HTR-8/SVneo (cell line): ENCODE data around the gene LRRC8E.

Experiments used
- DNase-seq: peaks from one replicate; pipeline ENCODE4 v3.0.0; 2011; ENCODE audit warnings: low spot score, mixed read lengths; ENCODE audit not compliant: insufficient read length
- FAIRE-seq: peaks from 2 replicates; lab custom pipeline; 2011; peaks lifted over from hg19 to GRCh38; lab: Jason Lieb, UNC

The LRRC8E gene

GRCh38 chr19:7888145-7888825 lies at the start of gene LRRC8E:
TSS of gene LRRC8E (plus strand) at chr19:7888510. CDS start at chr19:7895604, 7,094 bp downstream.
- DNase-seq (peak; percentile 79), FAIRE-seq (peak; percentile 64)

GRCh38 chr19:7839476-7839875 lies 48.8 kb upstream of the LRRC8E start:
- FAIRE-seq (peak; percentile 46), DNase-seq (no peak)

DNA sequence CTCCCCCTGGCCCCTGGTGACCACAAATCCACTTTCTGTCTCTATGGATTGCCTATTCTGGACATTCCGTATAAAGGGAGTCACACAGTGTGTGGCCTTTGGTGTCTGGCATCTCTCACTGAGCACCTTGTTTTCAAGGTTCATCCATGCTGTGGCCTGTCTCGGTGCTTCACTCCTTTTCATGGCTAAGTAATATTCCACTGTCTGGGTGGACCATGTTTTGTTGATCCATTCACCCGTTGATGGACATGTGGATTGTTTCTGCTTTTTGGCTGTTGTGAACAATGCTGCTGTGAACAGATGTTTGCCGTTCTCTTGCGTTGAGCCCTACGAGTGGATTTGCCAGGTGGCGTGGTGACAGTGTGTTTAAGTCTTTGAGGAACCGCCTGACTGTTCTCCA lies 47.7 kb upstream of the LRRC8E start:
- FAIRE-seq (no peak), DNase-seq (no peak)

GRCh38 chr19:7841751-7842660 lies 46.3 kb upstream of the LRRC8E start:
- FAIRE-seq (no peak), DNase-seq (no peak)

GRCh38 chr19:7842661-7843294 lies 45.5 kb upstream of the LRRC8E start:
- DNase-seq (no peak), FAIRE-seq (no peak)

- FAIRE-seq (no peak), DNase-seq (no peak)
Measured at GRCh38 chr19:7843521-7843920, 44.8 kb upstream of the LRRC8E start.

DNA sequence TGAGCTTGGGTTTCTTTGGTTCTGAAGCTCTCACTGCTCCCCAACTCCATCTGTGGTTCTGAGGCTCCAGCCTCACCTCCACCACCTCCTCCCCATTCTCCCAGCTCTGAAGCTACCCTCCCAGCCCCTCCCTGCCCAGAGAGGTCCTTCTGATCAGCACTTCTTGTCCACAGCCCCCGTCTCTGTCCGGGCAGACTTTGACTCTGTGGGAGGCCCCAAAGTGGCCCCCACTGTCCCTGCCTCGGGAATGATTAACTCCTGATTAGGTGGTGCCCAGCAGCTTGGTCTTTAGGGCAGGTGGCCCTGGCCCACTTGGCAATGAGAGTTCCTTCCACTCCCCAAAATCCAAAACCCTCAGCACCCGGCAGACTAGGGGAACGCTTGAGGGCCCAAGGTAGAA lies 43.9 kb upstream of the LRRC8E start:
- FAIRE-seq (no peak), DNase-seq (no peak)

GRCh38 chr19:7844951-7845350 lies 43.4 kb upstream of the LRRC8E start:
- FAIRE-seq (no peak), DNase-seq (no peak)

- FAIRE-seq, result peak; percentile 75
- DNase-seq, result no peak
Measured at GRCh38 chr19:7845390-7846154, 42.7 kb upstream of the LRRC8E start.

DNA sequence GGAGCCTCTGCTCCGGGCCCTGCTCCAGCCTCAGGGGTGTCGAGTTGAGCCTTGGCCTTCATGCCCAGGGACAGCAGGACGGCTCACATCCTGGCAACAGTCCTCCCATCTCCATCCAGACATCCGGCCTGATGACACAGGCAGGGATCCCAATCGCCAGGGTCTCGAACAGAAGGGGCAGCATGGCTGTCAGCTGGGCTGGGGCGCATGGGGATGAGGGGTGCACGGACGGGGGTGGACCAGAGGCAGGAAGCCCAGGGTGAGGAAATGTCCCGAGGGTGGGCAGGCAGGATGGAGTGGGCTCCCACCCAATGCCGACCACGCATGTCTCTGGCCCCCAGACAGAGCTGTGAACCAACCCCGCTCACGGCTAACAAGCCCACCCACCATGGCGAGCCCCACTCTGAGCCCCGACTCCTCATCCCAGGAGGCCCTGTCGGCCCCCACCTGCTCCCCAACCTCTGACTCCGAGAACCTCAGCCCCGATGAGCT lies 42.1 kb upstream of the LRRC8E start:
- DNase-seq, result no peak
- FAIRE-seq, result no peak

GRCh38 chr19:7847664-7848063 lies 40.6 kb upstream of the LRRC8E start:
- no peak for DNase-seq
- no peak for FAIRE-seq

DNA sequence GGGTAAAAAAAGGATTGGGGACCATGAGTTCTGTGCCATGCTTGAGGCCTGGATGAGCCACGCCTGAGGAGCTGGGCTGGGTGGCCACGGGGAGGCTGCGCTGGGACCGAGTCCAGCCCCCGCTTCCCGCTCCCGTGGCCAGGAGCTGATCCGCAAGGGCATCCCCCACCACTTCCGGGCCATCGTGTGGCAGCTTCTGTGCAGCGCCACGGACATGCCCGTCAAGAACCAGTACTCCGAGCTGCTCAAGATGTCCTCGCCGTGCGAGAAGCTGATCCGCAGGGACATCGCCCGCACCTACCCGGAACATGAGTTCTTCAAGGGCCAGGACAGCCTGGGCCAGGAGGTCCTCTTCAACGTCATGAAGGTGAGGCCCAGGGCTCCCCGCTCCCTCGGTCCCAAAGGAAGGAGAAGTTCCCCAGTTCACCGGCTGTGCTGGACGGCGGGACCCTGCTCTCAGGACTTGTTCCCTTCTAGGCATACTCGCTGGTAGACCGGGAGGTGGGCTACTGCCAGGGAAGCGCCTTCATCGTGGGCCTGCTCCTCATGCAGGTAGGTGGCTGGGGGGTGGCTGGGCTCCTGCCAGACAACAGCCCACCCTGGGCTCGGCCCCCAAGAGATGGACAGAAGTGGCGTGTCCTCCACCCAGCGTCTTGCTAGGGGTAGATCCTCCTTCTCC lies 39.4 kb upstream of the LRRC8E start:
- DNase-seq, result no peak
- no peak for FAIRE-seq

DNA sequence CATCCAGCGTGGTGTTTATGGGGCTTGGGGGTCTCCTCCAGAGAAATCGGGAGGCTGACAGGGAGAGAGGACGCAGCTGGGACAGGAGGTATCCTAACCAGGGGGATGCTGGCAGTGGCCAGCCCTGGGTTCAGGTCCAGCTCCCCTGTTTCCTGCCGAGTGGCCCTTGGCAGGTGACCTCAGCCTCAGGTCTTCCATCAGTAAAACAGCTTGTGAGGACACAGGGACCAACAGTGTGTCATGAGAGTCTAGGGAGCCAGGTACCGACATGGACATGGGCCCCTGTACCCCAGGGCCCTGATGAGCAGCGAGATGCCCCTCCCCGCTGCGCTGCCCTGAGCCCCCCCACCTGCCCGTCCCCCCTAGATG lies 38.7 kb upstream of the LRRC8E start:
- FAIRE-seq, result no peak
- DNase-seq, result no peak

GRCh38 chr19:7850000-7850813 lies 38.1 kb upstream of the LRRC8E start:
- FAIRE-seq, result no peak
- no peak for DNase-seq

GRCh38 chr19:7850945-7851622 lies 37.2 kb upstream of the LRRC8E start:
- FAIRE-seq, result no peak
- no peak for DNase-seq

DNA sequence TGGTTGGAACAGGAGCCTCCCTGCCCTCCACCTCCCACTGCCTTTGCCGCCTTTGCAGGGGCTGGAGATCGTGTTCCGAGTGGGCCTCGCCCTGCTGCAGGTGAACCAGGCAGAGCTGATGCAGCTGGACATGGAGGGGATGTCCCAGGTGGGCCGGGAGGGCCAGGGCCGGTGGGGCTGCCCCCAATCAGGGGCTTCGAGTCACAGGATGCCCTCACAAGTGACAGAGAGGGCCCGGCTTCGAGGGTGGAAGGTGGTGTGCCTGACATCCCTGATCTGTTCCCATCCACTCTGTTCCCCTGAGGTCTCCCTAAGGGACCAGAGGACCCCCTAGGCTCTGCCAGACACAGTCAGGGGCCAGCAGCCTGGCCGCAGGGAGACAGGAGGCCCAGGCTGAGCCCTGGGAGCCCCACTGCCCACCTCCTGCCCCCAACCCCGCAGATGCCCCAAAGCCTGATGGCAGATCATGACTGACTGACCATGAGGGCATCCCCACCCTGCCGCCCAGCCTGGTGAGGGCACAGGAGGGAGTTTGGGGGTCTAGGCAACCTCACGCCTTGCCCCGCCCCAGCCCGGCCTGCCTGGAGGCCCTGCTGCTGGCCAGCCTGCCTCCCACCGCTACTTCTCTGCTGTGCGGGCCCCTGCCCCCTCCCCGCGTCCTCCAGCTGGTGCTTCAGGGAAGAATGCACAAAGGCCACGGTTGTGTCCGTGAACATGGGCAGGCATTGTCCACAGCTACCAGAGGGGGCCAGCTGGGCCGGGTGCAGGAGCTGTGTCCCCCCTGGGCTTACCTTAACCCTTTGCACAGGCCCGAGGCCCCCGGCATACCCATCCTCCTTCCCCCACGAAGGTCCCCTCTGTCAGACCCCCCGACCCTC lies 36.4 kb upstream of the LRRC8E start:
- no peak for FAIRE-seq

More for the DNA sequence above, 36.4 kb upstream of the LRRC8E start:
- DNase-seq, result no peak
